ENCODE measurements around the gene PRR4. TPM values are rescaled to one million over a fixed set of nuclear protein-coding genes. Genes with fewer than 3 reads are reported as not detected.

Gene PRR4, protein sequence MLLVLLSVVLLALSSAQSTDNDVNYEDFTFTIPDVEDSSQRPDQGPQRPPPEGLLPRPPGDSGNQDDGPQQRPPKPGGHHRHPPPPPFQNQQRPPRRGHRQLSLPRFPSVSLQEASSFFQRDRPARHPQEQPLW
- total RNA-seq (1 to 10 TPM; 4.3 to 8.4 TPM), polyA plus RNA-seq (ENCODE audit: insufficient read depth, low read depth, low replicate concordance) (1.3 TPM)
- long read RNA-seq, donor 1, result 0 reads
- long read RNA-seq, donor 2, result 0 reads

GRCh38 chr12:10849425-10849878, at the start of gene PRR4:
PRR4 (minus strand) TSS chr12:10849475; CDS start chr12:10849437, 38 bp downstream.
- no peak for TF ChIP-seq POLR2A (IDR thresholded peaks at IDR 0.05)
- TF ChIP-seq CTCF (IDR thresholded peaks at IDR 0.05), result no peak
- no peaks in the 10 kb centered on the region for H3K4me1 ChIP-seq
- 85% methylated on average over 4 of the region's 4 CpGs for WGBS, 2 donors
- no peak for DNase-seq
- H3K27me3 ChIP-seq, result no peaks in the 10 kb centered on the region
- H3K36me3 ChIP-seq (ENCODE audit: low read depth, missing control alignments), result no peaks in the 10 kb centered on the region
- no peaks in the 10 kb centered on the region for H3K9me3 ChIP-seq
- no peak within 1 kb of the TSS for H3K27ac ChIP-seq
- intact Hi-C loops (cut with DNase I; ENCODE audit: low total_unique reads), result no loop called here
- no peak within 1 kb of the TSS for H3K4me3 ChIP-seq

DNA sequence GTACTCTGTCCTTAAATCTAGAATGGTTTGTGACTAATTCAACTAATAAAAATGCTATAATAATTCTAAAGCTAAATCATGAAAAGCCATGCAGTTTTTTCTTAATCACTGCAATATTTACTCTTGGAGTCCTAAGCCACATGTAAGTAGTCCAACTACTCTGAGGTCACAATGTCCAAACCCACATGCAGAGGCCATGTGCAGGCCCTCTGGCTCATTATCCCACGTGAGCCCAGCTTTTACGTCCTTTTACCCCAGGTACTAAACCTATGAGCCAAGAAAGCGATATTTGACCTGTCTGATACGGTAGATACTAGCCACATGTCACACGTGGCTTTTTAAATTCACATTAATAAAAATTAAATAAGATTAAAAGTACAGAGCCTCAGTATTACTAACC, 47.6 kb upstream of the PRR4 start:
- TF ChIP-seq CTCF (IDR thresholded peaks at IDR 0.05) (no peak), POLR2A (IDR thresholded peaks at IDR 0.05) (no peak)
- 92 to 93% methylated on average over 5 of the region's 5 CpGs for WGBS, 2 donors
- intact Hi-C loops (cut with DNase I; ENCODE audit: low total_unique reads), result no loop called here
- Histone ChIP-seq H3K9me3 (no peaks in the 10 kb centered on the region), H3K4me3 (no peak overlapping the region), H3K4me1 (no peaks in the 10 kb centered on the region), H3K27ac (no peak overlapping the region), H3K36me3 (ENCODE audit: low read depth, missing control alignments) (no peaks in the 10 kb centered on the region), H3K27me3 (no peaks in the 10 kb centered on the region)
- DNase-seq, result no peak

GRCh38 chr12:10891937-10892336, 42.7 kb upstream of the PRR4 start:
- no peaks in the 10 kb centered on the region for H3K27me3 ChIP-seq
- H3K4me1 ChIP-seq, result no peaks in the 10 kb centered on the region
- DNase-seq, result no peak
- no peak overlapping the region for H3K4me3 ChIP-seq
- intact Hi-C loops (cut with DNase I; ENCODE audit: low total_unique reads), result no loop called here
- WGBS, 2 donors, result 88 to 94% methylated on average over 2 of the region's 2 CpGs
- no peak overlapping the region for H3K27ac ChIP-seq
- no peaks in the 10 kb centered on the region for H3K9me3 ChIP-seq
- H3K36me3 ChIP-seq (ENCODE audit: low read depth, missing control alignments), result no peaks in the 10 kb centered on the region
- TF ChIP-seq CTCF (IDR thresholded peaks at IDR 0.05) (no peak), POLR2A (IDR thresholded peaks at IDR 0.05) (no peak)

GRCh38 chr12:10889226-10889625, 40.0 kb upstream of the PRR4 start:
- no peaks in the 10 kb centered on the region for H3K27me3 ChIP-seq
- intact Hi-C loops (cut with DNase I; ENCODE audit: low total_unique reads), result no loop called here
- no peak overlapping the region for H3K4me3 ChIP-seq
- TF ChIP-seq CTCF (IDR thresholded peaks at IDR 0.05), result no peak
- no peak for TF ChIP-seq POLR2A (IDR thresholded peaks at IDR 0.05)
- DNase-seq, result no peak
- H3K27ac ChIP-seq, result no peak overlapping the region
- H3K4me1 ChIP-seq, result no peaks in the 10 kb centered on the region
- no peaks in the 10 kb centered on the region for H3K36me3 ChIP-seq (ENCODE audit: low read depth, missing control alignments)
- no peaks in the 10 kb centered on the region for H3K9me3 ChIP-seq

DNA sequence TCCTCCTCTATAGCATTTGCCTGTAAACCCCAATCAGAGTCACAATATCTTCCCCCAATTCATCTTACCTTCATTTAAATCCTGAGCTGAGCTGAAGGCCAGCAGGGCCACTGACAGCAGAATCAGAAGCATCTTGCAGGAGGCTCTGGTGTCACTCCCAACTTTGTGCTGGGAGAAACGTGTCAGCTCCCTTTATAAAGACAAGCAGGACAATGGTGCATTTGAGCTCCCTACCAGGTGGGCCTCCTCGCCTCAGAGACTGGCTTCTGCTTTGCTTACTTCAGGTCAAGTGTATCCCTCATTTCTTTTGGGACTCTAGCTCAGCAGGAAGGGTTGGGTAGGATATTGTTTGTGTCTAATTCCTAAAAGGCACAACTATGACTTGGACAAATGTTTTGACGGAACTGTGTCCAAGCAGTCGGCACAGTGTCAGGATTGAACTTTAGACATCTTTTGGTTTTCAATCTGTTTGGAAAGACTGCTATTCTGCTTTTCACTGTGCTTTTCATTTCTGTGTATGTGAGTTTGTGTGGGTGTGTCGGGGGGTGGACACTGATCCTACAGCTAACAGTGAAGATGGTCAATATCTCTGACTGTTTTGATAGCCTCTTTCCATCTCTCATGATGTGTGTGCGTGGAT, 34.9 kb upstream of the PRR4 start, which contains the start of gene PRH1:
PRH1 (minus strand) TSS at position 170 of the 640 bp plus-strand sequence; CDS start at position 132, 38 bp downstream.
- DNase-seq, result no peak
- intact Hi-C loops (cut with DNase I; ENCODE audit: low total_unique reads), result no loop called here
- no peak within 1 kb of the TSS for H3K27ac ChIP-seq
- no peaks in the 10 kb centered on the region for H3K4me1 ChIP-seq
- WGBS, 2 donors, result 89 to 95% methylated on average over 6 of the region's 6 CpGs
- TF ChIP-seq POLR2A (IDR thresholded peaks at IDR 0.05), result no peak
- no peak for TF ChIP-seq CTCF (IDR thresholded peaks at IDR 0.05)
- no peaks in the 10 kb centered on the region for H3K9me3 ChIP-seq
- no peak within 1 kb of the TSS for H3K4me3 ChIP-seq
- H3K27me3 ChIP-seq, result no peaks in the 10 kb centered on the region
- H3K36me3 ChIP-seq (ENCODE audit: low read depth, missing control alignments), result no peaks in the 10 kb centered on the region
